ENCODE data around the gene SPRN.
"Not testable (repeated sequence)": the region's sequence is repeated elsewhere in the genome, so short reads cannot be mapped to it uniquely, and the experiment has no call there.

DNA sequence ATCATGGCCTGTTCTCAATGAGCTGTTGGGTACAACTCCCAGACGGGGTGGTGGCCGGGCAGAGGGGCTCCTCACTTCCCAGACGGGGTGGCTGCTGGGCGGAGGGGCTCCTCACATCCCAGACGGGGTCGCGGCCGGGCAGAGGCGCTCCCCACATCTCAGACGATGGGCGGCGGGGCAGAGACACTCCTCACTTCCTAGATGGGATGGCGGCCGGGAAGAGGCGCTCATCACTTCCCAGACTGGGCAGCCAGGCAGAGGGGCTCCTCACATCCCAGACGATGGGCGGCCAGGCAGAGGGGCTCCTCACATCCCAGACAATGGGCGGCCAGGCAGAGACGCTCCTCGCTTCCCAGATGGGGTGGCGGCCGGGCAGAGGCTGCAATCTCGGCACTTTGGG lies 10.0 kb downstream of the SPRN start:
- TF ChIP-seq, protein P1, sequence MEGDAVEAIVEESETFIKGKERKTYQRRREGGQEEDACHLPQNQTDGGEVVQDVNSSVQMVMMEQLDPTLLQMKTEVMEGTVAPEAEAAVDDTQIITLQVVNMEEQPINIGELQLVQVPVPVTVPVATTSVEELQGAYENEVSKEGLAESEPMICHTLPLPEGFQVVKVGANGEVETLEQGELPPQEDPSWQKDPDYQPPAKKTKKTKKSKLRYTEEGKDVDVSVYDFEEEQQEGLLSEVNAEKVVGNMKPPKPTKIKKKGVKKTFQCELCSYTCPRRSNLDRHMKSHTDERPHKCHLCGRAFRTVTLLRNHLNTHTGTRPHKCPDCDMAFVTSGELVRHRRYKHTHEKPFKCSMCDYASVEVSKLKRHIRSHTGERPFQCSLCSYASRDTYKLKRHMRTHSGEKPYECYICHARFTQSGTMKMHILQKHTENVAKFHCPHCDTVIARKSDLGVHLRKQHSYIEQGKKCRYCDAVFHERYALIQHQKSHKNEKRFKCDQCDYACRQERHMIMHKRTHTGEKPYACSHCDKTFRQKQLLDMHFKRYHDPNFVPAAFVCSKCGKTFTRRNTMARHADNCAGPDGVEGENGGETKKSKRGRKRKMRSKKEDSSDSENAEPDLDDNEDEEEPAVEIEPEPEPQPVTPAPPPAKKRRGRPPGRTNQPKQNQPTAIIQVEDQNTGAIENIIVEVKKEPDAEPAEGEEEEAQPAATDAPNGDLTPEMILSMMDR (IDR thresholded peaks at IDR 0.05; ENCODE audit: insufficient read depth, low read length, poor library complexity, severe bottlenecking) = not testable (repeated sequence)
- TF ChIP-seq EZH2phosphoT487 (conservative IDR thresholded peaks at IDR 0.05; ENCODE audit: low read length) = not testable (repeated sequence)

Measured in SU-DHL-6 (cell line).